ENCODE data around the gene PHIP. TPM values are rescaled to one million over a fixed set of nuclear protein-coding genes. Genes with fewer than 3 reads are reported as not detected.

PHIP gene
- total RNA-seq, 1 experiment from 2014 or later = 22.6 TPM

DNA sequence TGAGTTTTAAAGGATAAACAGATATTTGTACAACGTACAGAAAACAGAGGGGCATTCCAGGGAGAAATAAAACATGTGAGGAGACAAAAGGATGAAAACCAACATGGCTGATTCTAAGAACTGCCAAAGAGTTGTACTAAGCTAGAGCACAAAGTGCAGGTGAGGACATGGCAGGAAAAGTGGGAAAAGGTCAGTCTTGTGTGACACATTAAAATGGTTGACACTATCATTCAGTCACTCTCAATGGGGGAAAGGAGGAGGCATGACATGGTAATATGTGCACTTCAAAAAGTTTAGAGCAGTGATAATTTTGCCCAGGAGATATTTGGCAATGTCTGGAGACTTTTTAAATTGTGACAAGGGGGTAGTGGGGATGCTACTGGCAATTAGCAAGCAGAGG lies 21.8 kb downstream of the PHIP start:
- POLR2A ChIA-PET = no interaction called here

GRCh38 chr6:79048611-79049010 lies 29.4 kb downstream of the PHIP start:
- H3K27me3 ChIP-seq (ENCODE audit: insufficient read depth, low read length) = no peaks in the 10 kb centered on the region
- ChIA-PET POLR2A (interaction anchor here (0.7 kb wide), 1 partner anchor 1219 kb away, joined by 3 read pairs; no protein-coding TSS in a partner anchor), RAD21 (ENCODE audit: low non-redundant PET in 1 of 2, low total read pairs in 2 of 2, uncharacterized antibody in 2 of 2, unreplicated experiment in 2 of 2) (no interaction called here), CTCF (interaction anchor here (0.6 to 1.1 kb wide), 2 partner anchors 12 to 23 kb away, joined by 4 read pairs; no protein-coding TSS in a partner anchor)
- H3K4me2 ChIP-seq (ENCODE audit: low read length) = no peak overlapping the region
- no peak overlapping the region for H3K4me3 ChIP-seq (replicated peaks in 1 of 2; ENCODE audit: low read depth in 1 of 2, low read length in 2 of 2)
- H3K36me3 ChIP-seq (ENCODE audit: control insufficient read depth in 1 of 2, insufficient read depth in 2 of 2, low read length in 2 of 2) = peaks cover 0 to 11% of the 10 kb centered on the region in 2 experiments; a peak in 1 of 4 replicates
- H3K27ac ChIP-seq (ENCODE audit: low read depth, low read length) = no peak overlapping the region
- BruUV-seq (replicated peaks) = no TSS peak
- H3K9ac ChIP-seq (ENCODE audit: low read length) = no peak overlapping the region
- H4K20me1 ChIP-seq (ENCODE audit: insufficient read depth) = no peaks in the 10 kb centered on the region
- TF ChIP-seq TCF7L2 (IDR thresholded peaks at IDR 0.05; ENCODE audit: borderline replicate concordance, extremely low read depth, insufficient read depth, insufficient read length) (no peak), CTCF (IDR thresholded peaks at IDR 0.05 in 2 of 3, conservative IDR thresholded peaks at IDR 0.05 in 1 of 3; ENCODE audit: borderline replicate concordance in 1 of 3, insufficient read depth in 1 of 3, low read depth in 2 of 3, low read length in 2 of 3) (peak in 2 of 3 experiments; percentile 54 to 60; a peak in 4 of 6 replicates)
- peak; percentile 34 for DNase-seq (ENCODE audit: low read depth, low spot score)
- no peaks in the 10 kb centered on the region for H3K9me3 ChIP-seq (ENCODE audit: control insufficient read depth in 1 of 2, insufficient read depth in 1 of 2, low read depth in 1 of 2, low read length in 2 of 2)
- intact Hi-C loops (cut with micrococcal nuclease) = no loop called here
- H3K4me1 ChIP-seq (ENCODE audit: control insufficient read depth in 1 of 2, insufficient read depth in 2 of 2, low read length in 2 of 2) = no peaks in the 10 kb centered on the region
- H3K79me2 ChIP-seq (ENCODE audit: insufficient read depth, low read length) = peaks cover 37% of the 10 kb centered on the region
- peak; percentile 63; the same call in 1 of the 2 replicates for ATAC-seq
- no peaks in the 10 kb centered on the region for H3K9me2 ChIP-seq (ENCODE audit: insufficient read depth)
- H2AFZ ChIP-seq (ENCODE audit: low read depth, low read length, poor library complexity, severe bottlenecking) = no peak overlapping the region

More for the DNA sequence above, 21.8 kb downstream of the PHIP start:
- Histone ChIP-seq H3K4me2 (ENCODE audit: low read length) (no peak overlapping the region), H3K36me3 (ENCODE audit: control insufficient read depth in 1 of 2, insufficient read depth in 2 of 2, low read length in 2 of 2) (peaks cover 11 to 23% of the 10 kb centered on the region in 2 experiments), H3K27ac (ENCODE audit: low read depth, low read length) (no peak overlapping the region), H3K79me2 (ENCODE audit: insufficient read depth, low read length) (peaks cover 28% of the 10 kb centered on the region), H3K4me1 (ENCODE audit: control insufficient read depth in 1 of 2, insufficient read depth in 2 of 2, low read length in 2 of 2) (no peaks in the 10 kb centered on the region), H3K4me3 (replicated peaks in 1 of 2; ENCODE audit: low read depth in 1 of 2, low read length in 2 of 2) (no peak overlapping the region), H2AFZ (ENCODE audit: low read depth, low read length, poor library complexity, severe bottlenecking) (no peak overlapping the region), H3K9me2 (ENCODE audit: insufficient read depth) (no peaks in the 10 kb centered on the region), H3K9ac (ENCODE audit: low read length) (no peak overlapping the region), H3K9me3 (ENCODE audit: control insufficient read depth in 1 of 2, insufficient read depth in 1 of 2, low read depth in 1 of 2, low read length in 2 of 2) (no peaks in the 10 kb centered on the region), H4K20me1 (ENCODE audit: insufficient read depth) (no peaks in the 10 kb centered on the region), H3K27me3 (ENCODE audit: insufficient read depth, low read length) (no peaks in the 10 kb centered on the region)
- CTCF ChIA-PET = no interaction called here
- intact Hi-C loops (cut with micrococcal nuclease) = no loop called here
- no TSS peak for BruUV-seq (replicated peaks)
- RAD21 ChIA-PET (ENCODE audit: low non-redundant PET in 1 of 2, low total read pairs in 2 of 2, uncharacterized antibody in 2 of 2, unreplicated experiment in 2 of 2) = no interaction called here
- DNase-seq (ENCODE audit: low read depth, low spot score) (no peak), ATAC-seq (no peak)
- no peak for TF ChIP-seq SIN3A (IDR thresholded peaks at IDR 0.05; ENCODE audit: low read depth)
- TF ChIP-seq EZH2phosphoT487 (IDR thresholded peaks at IDR 0.05; ENCODE audit: borderline replicate concordance) = no peak
- no peak for TF ChIP-seq MAX (IDR thresholded peaks at IDR 0.05)
- TF ChIP-seq RAD21 (IDR thresholded peaks at IDR 0.05; ENCODE audit: low read depth) = no peak

All from HCT116 (cell line).